Spleen (tissue), 11 donors: Measurements from ENCODE around the gene GNAO1. TPM values are rescaled to one million over a fixed set of nuclear protein-coding genes. Genes with fewer than 3 reads are reported as not detected.

Experiments
- DNase-seq: peaks from one replicate; pipeline ENCODE4 v3.0.0-alpha.2; 2020
- H3K27ac ChIP-seq, 8 donors: fragments of 200-600 bp; sonication (generic) in 7 of 8; 1 replicate in 4 of 8; 2 replicates in 4 of 8; pipeline versions ENCODE4 v1.5.0 to v1.8.0; 2016 to 2021; ENCODE audit warnings: inconsistent platforms in 4 of 8, mild to moderate bottlenecking in 4 of 8, moderate library complexity in 1 of 8
- H3K27me3 ChIP-seq, 7 donors: fragments of 200-600 bp; sonication (generic) in 6 of 7; replicated peaks in 1 of 7; 1 replicate in 4 of 7; 2 replicates in 3 of 7; pipeline versions ENCODE4 v1.5.0 to v1.8.0; 2016 to 2021; ENCODE audit warnings: inconsistent platforms in 3 of 7, mild to moderate bottlenecking in 1 of 7
- H3K36me3 ChIP-seq, 6 donors: fragments of 200-600 bp; sonication (generic) in 5 of 6; 1 replicate in 4 of 6; 2 replicates in 2 of 6; pipeline versions ENCODE4 v1.5.0 to v1.8.0; 2016 to 2021; ENCODE audit warnings: inconsistent platforms in 2 of 6
- H3K4me1 ChIP-seq, 6 donors: fragments of 200-600 bp; sonication (generic) in 5 of 6; 1 replicate in 3 of 6; 2 replicates in 3 of 6; pipeline versions ENCODE4 v1.5.0 to v1.8.0; 2016 to 2021; ENCODE audit warnings: inconsistent platforms in 3 of 6
- H3K4me3 ChIP-seq, 8 donors: fragments of 200-600 bp; sonication (generic) in 7 of 8; 1 replicate in 4 of 8; 2 replicates in 4 of 8; pipeline versions ENCODE4 v1.5.0 to v1.8.0; 2016 to 2021; ENCODE audit warnings: inconsistent platforms in 4 of 8, mild to moderate bottlenecking in 4 of 8, moderate library complexity in 2 of 8
- H3K9me3 ChIP-seq, 8 donors: fragments of 200-600 bp; sonication (generic) in 7 of 8; 1 replicate in 4 of 8; 2 replicates in 4 of 8; pipeline versions ENCODE4 v1.5.0 to v1.8.0; 2016 to 2021; ENCODE audit warnings: inconsistent platforms in 4 of 8
- POLR2A ChIP-seq, 3 donors: fragments of 450-650 bp; IDR thresholded peaks; one replicate each; pipeline ENCODE4 v1.5.1; 2017; ENCODE audit warnings: antibody characterized with exemption in 3 of 3, mild to moderate bottlenecking in 1 of 3
- POLR2AphosphoS5 ChIP-seq, 3 donors: sonication (generic); formaldehyde crosslinking; IDR thresholded peaks; one replicate each; pipeline ENCODE4 v1.5.1; 2017; ENCODE audit warnings: antibody characterized with exemption in 3 of 3
- WGBS, 5 donors: extraction: QIAGEN DNeasy Blood & Tissue Kit in 3 of 5; methylation state at CpG; one replicate each; pipeline versions ENCODE4 v1.1.5 to v1.1.7; 2013 to 2018; 5-methylcytosine and 5-hydroxymethylcytosine counted together
- intact Hi-C: fragments of 100-400 bp; cut with DNase I; formaldehyde crosslinking; loops from one replicate; pipeline ENCODE4 v1.15.0; 2023; ENCODE audit warnings: low total_unique reads
- polyA plus RNA-seq, 3 donors: library from polyadenylated mRNA; stranded (reverse); fragments of 200-250 nt; gene quantifications; one replicate each; pipeline ENCODE4 v1.2.1, GENCODE V29; 2013
- total RNA-seq, 7 donors: library from RNA; depleted of rRNA in 3 of 7; stranded (reverse); fragments of >200 nt in 3 of 7; fragmentation: NEBNext Ultra II Directional in 4 of 7; extraction: Animal tissue kit (Norgen Biotek cat#: 25700) in 4 of 7; gene quantifications; one replicate each; pipeline versions ENCODE4 v1.1.0 to v1.2.1, GENCODE V29; 2016 to 2021
- TF ChIP-seq, protein P1 (sequence below), 11 experiments: fragments of 200-600 bp in 7 of 11; fragments of 450-650 bp in 4 of 11; sonication (generic) in 4 of 11; IDR thresholded peaks in 8 of 11; conservative IDR thresholded peaks in 3 of 11; 1 replicate in 7 of 11; 2 replicates in 4 of 11; pipeline versions ENCODE4 v1.4.0 to v1.8.0; 2016 to 2021; ENCODE audit warnings: antibody characterized with exemption in 11 of 11, inconsistent platforms in 4 of 11, mild to moderate bottlenecking in 1 of 11
- donor health status: healthy with polysubstance abuse.
- donor health status: DM: no; HTN: no; CAD: no; lungs with moderate emphysema.
- donor health status: DM: no; HTN: no; CAD: no.
- donor health status: Bipolar disorder and iron deficiency.
- donor health status: healthy.
- donor health status: DM: no; HTN: no; CAD: no.
- donor health status: DM: yes; HTN: yes; CAD: no.

GNAO1 gene
- total and polyA plus RNA-seq, 10 donors, result 0.32 to 7.9 (median 4.7) TPM

- Histone ChIP-seq H3K27me3 (no peaks in the 10 kb centered on the region), H3K4me1 (no peaks in the 10 kb centered on the region), H3K36me3 (no peaks in the 10 kb centered on the region), H3K9me3 (no peaks in the 10 kb centered on the region), H3K27ac (no peak overlapping the region), H3K4me3 (no peak overlapping the region)
- TF ChIP-seq, protein P1, sequence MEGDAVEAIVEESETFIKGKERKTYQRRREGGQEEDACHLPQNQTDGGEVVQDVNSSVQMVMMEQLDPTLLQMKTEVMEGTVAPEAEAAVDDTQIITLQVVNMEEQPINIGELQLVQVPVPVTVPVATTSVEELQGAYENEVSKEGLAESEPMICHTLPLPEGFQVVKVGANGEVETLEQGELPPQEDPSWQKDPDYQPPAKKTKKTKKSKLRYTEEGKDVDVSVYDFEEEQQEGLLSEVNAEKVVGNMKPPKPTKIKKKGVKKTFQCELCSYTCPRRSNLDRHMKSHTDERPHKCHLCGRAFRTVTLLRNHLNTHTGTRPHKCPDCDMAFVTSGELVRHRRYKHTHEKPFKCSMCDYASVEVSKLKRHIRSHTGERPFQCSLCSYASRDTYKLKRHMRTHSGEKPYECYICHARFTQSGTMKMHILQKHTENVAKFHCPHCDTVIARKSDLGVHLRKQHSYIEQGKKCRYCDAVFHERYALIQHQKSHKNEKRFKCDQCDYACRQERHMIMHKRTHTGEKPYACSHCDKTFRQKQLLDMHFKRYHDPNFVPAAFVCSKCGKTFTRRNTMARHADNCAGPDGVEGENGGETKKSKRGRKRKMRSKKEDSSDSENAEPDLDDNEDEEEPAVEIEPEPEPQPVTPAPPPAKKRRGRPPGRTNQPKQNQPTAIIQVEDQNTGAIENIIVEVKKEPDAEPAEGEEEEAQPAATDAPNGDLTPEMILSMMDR (IDR thresholded peaks at IDR 0.05 in 8 of 11, conservative IDR thresholded peaks at IDR 0.05 in 3 of 11), result no peak
- TF ChIP-seq POLR2A (IDR thresholded peaks at IDR 0.05) (no peak), POLR2AphosphoS5 (IDR thresholded peaks at IDR 0.05) (no peak)
- intact Hi-C loops, result no loop called here
- DNase-seq, result no peak
- 78 to 89% (median 80%) methylated on average over 8 of the region's 8 CpGs for WGBS, 5 donors
Measured at GRCh38 chr16:56336071-56336688, 144.9 kb downstream of the GNAO1 start.

DNA sequence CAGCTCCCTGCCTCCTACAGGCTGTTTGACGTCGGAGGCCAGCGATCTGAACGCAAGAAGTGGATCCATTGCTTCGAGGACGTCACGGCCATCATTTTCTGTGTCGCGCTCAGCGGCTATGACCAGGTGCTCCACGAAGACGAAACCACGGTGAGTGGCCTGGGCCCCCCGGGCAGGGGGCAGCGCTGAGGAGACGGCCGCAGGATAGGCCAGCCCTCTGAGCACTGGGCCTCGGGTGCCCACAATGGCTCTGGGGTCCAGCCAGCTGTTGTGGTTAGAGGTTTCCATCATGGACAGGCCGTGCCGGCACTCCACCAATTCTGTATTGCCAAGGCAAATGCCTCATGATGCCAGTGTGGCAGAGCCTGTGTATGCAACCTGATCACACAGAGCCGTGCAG is 145.4 kb downstream of the GNAO1 start:
- H3K4me1 ChIP-seq, result no peaks in the 10 kb centered on the region
- no peak overlapping the region for H3K27ac ChIP-seq
- TF ChIP-seq POLR2AphosphoS5 (IDR thresholded peaks at IDR 0.05) (no peak), POLR2A (IDR thresholded peaks at IDR 0.05) (no peak)
- TF ChIP-seq, protein P1 (IDR thresholded peaks at IDR 0.05 in 8 of 11, conservative IDR thresholded peaks at IDR 0.05 in 3 of 11), result no peak
- 88 to 94% (median 91%) methylated on average over 15 to 21 of the region's 21 CpGs for WGBS, 5 donors
- H3K9me3 ChIP-seq, result no peaks in the 10 kb centered on the region
- H3K36me3 ChIP-seq, result no peaks in the 10 kb centered on the region
- no peak overlapping the region for H3K4me3 ChIP-seq
- intact Hi-C loops, result no loop called here
- DNase-seq, result peak; percentile 58
- H3K27me3 ChIP-seq, result no peaks in the 10 kb centered on the region

DNA sequence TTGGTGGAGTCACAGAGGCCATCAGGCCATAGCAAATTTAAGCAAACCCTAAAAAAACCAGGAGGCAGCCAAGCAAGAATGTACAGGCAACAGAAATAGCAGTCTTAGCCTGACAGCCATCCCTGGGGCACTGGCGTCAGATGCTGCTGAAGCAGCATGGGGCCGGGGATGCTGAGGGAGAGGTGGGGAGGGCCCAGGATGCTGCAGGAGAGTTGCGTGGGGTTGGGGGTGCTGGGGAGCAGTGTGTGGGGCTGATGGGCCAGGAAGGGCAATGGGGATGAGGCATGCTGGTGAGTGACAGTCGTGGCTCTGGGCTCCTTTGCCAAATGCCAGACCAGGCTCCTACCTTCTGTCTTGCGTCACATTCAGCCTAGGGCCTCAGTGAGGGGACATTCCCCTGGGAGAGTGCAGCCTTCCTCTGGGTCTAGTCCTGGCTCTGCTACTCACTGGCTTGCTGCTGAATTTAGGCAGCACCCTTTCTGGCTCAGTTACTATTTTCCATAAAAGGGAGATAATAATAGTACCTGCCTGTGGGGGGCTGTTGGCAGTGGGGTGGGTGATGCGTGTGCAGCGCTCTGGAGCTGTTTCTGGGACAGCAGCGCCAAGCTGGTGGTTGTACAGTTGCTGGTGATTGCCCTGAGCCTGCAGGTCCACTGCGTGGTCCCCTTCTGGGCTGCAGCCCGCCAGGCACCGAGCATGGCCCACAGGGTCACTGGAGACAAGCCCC is 146.0 kb downstream of the GNAO1 start:
- no peaks in the 10 kb centered on the region for H3K9me3 ChIP-seq
- TF ChIP-seq POLR2AphosphoS5 (IDR thresholded peaks at IDR 0.05) (no peak), POLR2A (IDR thresholded peaks at IDR 0.05) (no peak)
- TF ChIP-seq, protein P1 (IDR thresholded peaks at IDR 0.05 in 8 of 11, conservative IDR thresholded peaks at IDR 0.05 in 3 of 11), result no peak
- no peaks in the 10 kb centered on the region for H3K27me3 ChIP-seq
- no peaks in the 10 kb centered on the region for H3K4me1 ChIP-seq
- intact Hi-C loops, result no loop called here
- peak; percentile 55 for DNase-seq
- H3K4me3 ChIP-seq, result no peak overlapping the region
- no peak overlapping the region for H3K27ac ChIP-seq
- WGBS, 5 donors, result 85 to 95% (median 87%) methylated on average over 8 to 11 of the region's 11 CpGs
- H3K36me3 ChIP-seq, result no peaks in the 10 kb centered on the region

DNA sequence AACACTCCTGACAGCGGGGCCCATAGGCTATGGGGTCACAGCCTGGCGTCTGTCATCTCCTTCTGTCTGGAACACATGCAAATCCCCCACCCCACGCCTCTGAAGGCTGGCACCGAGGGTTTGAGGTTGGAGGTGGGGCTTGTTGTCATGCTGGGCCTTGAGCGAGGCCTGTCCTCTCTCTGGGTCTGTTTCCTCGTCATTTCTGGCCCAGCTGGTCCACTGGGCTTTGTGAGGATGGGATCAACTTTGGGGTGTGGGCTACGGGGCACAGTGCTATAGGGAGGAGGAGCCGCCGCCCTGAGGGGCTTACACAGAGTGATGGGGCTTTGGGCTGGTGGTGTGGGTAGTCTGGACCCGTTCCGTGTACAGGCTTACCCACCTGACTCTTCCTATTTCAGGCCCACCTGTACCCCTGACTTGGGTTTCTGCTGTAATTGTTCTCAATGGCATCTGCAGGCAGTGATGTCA is 146.6 kb downstream of the GNAO1 start:
- Histone ChIP-seq H3K4me3 (no peak overlapping the region), H3K27ac (no peak overlapping the region), H3K27me3 (no peaks in the 10 kb centered on the region), H3K36me3 (no peaks in the 10 kb centered on the region), H3K4me1 (no peaks in the 10 kb centered on the region), H3K9me3 (no peaks in the 10 kb centered on the region)
- intact Hi-C loops, result no loop called here
- TF ChIP-seq POLR2A (IDR thresholded peaks at IDR 0.05) (no peak), POLR2AphosphoS5 (IDR thresholded peaks at IDR 0.05) (no peak)
- TF ChIP-seq, protein P1 (IDR thresholded peaks at IDR 0.05 in 8 of 11, conservative IDR thresholded peaks at IDR 0.05 in 3 of 11), result no peak
- 75 to 88% (median 86%) methylated on average over 7 to 11 of the region's 11 CpGs for WGBS, 5 donors
- DNase-seq, result no peak
